ENCODE results near the gene PDLIM7.

Gene PDLIM7

DNA sequence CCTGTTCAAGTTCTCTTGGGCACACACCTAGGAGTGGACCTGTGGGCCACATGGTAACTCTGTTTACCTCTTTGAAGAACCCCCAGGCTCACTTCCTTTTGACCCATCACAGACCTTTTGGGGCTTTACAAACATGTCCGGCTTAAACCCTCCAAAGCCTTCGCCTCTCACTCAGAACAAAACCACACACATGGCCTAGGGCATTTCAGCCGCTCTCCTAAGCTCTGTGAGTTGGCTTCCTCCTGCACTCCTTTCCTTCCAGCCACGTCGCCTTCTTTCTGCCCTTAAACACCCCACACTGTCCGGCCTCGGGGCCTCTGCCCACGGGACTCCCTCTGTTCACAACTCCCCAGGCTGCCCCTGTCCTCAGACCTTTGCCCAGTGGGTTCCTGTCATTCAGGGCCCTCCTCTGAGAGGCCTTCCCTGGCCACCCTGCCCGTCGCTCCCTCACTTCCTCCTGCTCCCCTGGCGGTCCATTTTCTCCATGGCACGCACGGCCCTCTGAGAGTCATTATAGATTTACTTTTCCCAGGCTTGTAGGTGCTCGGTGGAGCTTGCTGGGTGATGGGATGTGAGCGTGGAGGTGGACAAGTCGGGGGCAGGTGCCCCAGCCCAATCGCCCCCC lies 10.3 kb upstream of the PDLIM7 start:
- DNase-seq (ENCODE audit: low read depth in 2 of 2): no peak

- DNase-seq (ENCODE audit: low read depth in 2 of 2): no peak
Observed at GRCh38 chr5:177507165-177507564, 9.8 kb upstream of the PDLIM7 start.

- no peak for DNase-seq (ENCODE audit: low read depth in 2 of 2)
Observed at GRCh38 chr5:177505075-177505474, 7.7 kb upstream of the PDLIM7 start.

DNA sequence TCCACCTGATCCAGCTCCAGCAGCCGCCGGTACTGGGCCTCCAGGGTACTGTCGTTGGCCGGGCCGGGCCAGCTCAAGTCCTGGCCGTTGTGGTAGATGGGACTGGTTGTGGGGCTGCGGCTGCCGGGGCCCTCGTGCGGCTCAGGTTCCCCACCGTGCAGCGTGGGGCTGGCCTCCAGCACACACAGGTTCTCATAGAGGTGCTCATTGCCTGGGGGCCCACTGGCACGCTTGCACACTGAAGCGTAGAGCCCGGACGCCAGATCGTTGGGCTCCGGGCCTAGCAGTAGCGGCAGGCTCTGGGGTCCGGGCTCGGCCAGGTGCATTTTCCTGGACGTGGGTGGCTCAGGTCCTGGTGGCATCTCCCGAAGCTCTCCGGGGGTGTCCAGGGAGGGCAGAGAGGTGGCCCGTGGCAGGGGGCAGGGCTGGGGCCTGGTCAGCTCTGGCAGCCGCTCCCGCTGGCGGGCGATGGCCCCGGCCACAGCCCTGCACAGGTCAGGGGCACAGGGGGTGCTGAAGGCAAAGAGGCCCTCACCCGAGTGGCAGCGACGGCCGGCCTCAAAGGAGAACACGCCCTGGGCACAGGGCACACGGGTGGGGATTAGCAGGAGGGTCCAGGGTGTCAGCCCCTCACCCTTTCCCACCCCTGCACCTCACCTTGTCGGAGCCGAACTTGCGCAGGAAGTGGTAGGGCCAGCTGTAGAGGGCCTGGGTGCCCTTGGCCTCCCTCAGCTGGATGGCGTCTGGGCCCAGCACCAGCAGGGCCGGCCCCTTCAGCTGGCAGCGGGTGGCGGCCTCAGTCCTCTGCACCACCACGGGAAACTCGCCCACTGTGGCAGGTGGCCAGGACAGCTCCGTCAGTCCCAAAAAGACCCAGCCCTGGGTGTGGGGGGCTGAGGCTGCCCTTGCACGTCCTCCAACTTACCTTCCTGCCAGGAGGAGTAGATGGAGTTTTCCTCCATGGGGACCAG lies 7.0 kb upstream of the PDLIM7 start:
- DNase-seq (ENCODE audit: low read depth in 2 of 2): no peak

- DNase-seq (ENCODE audit: low read depth in 2 of 2): no peak
Observed at GRCh38 chr5:177503351-177504085, 6.1 kb upstream of the PDLIM7 start.

- DNase-seq (ENCODE audit: low read depth in 2 of 2): no peak
Observed at GRCh38 chr5:177502886-177503285, 5.5 kb upstream of the PDLIM7 start.

- no peak for DNase-seq (ENCODE audit: low read depth in 2 of 2)
Observed at GRCh38 chr5:177501874-177502678, 4.7 kb upstream of the PDLIM7 start.

- peak; percentile 76 to 83 for DNase-seq (ENCODE audit: low read depth in 2 of 2)
Observed at GRCh38 chr5:177500685-177501522, 3.5 kb upstream of the PDLIM7 start.

GRCh38 chr5:177499842-177500241 lies 2.4 kb upstream of the PDLIM7 start:
- DNase-seq (ENCODE audit: low read depth in 2 of 2): no peak

- no peak for DNase-seq (ENCODE audit: low read depth in 2 of 2)
Observed at GRCh38 chr5:177498013-177498787, 796 bp upstream of the PDLIM7 start.

GRCh38 chr5:177496727-177497291 lies 595 bp downstream of the PDLIM7 start:
- no peak for DNase-seq (ENCODE audit: low read depth in 2 of 2)

- no peak for DNase-seq (ENCODE audit: low read depth in 2 of 2)
Observed at GRCh38 chr5:177496070-177496726, 1.2 kb downstream of the PDLIM7 start.

GRCh38 chr5:177495243-177496060 lies 2.0 kb downstream of the PDLIM7 start:
- no peak for DNase-seq (ENCODE audit: low read depth in 2 of 2)

- DNase-seq (ENCODE audit: low read depth in 2 of 2): no peak
Observed at GRCh38 chr5:177494346-177495195, 2.8 kb downstream of the PDLIM7 start.

GRCh38 chr5:177493795-177494345 lies 3.5 kb downstream of the PDLIM7 start:
- DNase-seq (ENCODE audit: low read depth in 2 of 2): no peak

- no peak for DNase-seq (ENCODE audit: low read depth in 2 of 2)
Observed at GRCh38 chr5:177492841-177493240, 4.6 kb downstream of the PDLIM7 start.
